PFSK-1 (cell line): Measurements from ENCODE around the gene C11orf71.

ENCODE experiments used
- FOXP2 ChIP-seq: optimal IDR thresholded peaks from 2 replicates; pipeline ENCODE3; 2011; ENCODE audit warnings: borderline replicate concordance, control low read depth, inconsistent platforms; ENCODE audit not compliant: insufficient read depth; ENCODE audit errors: extremely low read length, extremely low read depth
- POLR2AphosphoS5 ChIP-seq: IDR thresholded peaks from 2 replicates; pipeline ENCODE4 v1.6.1; 2012; ENCODE audit warnings: low read depth, mild to moderate bottlenecking, control low read depth, low read length, moderate library complexity
- TAF1 ChIP-seq: IDR thresholded peaks from 2 replicates; pipeline ENCODE4 v1.6.1; 2012; ENCODE audit warnings: low read length, control low read depth, borderline replicate concordance; ENCODE audit not compliant: insufficient read depth

DNA sequence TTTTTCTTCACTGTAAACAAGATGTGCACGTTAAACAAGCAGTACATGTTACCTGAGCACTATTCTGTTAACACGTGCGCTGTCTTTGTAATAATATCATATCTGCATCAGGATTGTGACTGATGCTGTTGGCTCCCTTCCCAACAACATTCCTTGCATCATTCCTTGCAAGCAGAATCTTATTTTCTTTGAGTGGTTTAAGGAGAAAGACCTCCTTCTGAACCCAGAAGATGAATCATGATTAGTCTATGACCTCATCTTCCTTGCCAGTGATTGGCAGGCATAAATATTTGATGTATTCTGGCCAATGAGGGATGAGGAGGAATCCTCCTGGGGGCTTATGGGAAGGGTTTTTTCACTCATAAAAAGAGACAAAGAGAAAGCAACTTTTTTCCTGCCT, 46.2 kb downstream of the C11orf71 start:
- TF ChIP-seq POLR2AphosphoS5 (no peak), FOXP2 (no peak), TAF1 (no peak)
